IMR-90 (cell line): ENCODE results near the gene ENDOD1. TPM values are rescaled to one million over a fixed set of nuclear protein-coding genes. Genes with fewer than 3 reads are reported as not detected.

ENCODE experiments used
- ATAC-seq: fragments of 200-7000 bp; cut with Tn5 transposase; 2 replicates; pipeline ENCODE4 v1.9.1; 2020; ENCODE audit warnings: low read depth, mild to moderate bottlenecking, moderate library complexity
- BruUV-seq: library from RNA; stranded (reverse); fragments of 400-500 nt; replicated peaks from 2 replicates; lab custom pipeline; 2021; lab: Mats Ljungman, UMichigan
- CTCF ChIA-PET: fragments of 300-600 bp; formaldehyde crosslinking; extraction: SDS; loops from one replicate; lab custom pipeline; 2021; ENCODE audit warnings: antibody characterized with exemption; lab: Yijun Ruan, JAX
- POLR2A ChIA-PET: fragments of 300-600 bp; sonication (Branson Sonifier 250); formaldehyde crosslinking; loops from one replicate; lab custom pipeline; 2022; ENCODE audit warnings: antibody characterized with exemption; ENCODE audit not compliant: unreplicated experiment; lab: Charles Lee
- DNase-seq: peaks from one replicate; pipeline ENCODE4 v3.0.0; 2013
- H2AFZ ChIP-seq: replicated peaks from 2 replicates; pipeline ENCODE3; 2013; ENCODE audit warnings: low read length, mild to moderate bottlenecking; ENCODE audit not compliant: poor library complexity
- H2AK5ac ChIP-seq: 2 replicates; pipeline ENCODE4 v1.6.1; 2013; ENCODE audit warnings: low read depth, low read length, inconsistent platforms
- H2AK9ac ChIP-seq: replicated peaks from 2 replicates; pipeline ENCODE3; 2013; ENCODE audit warnings: mild to moderate bottlenecking, low read depth, low read length, moderate library complexity; ENCODE audit not compliant: poor library complexity
- H2BK120ac ChIP-seq: 2 replicates; pipeline ENCODE4 v1.6.1; 2013; ENCODE audit warnings: low read depth, low read length, inconsistent platforms
- H2BK15ac ChIP-seq: 3 replicates; pipeline ENCODE4 v1.6.1; 2013; ENCODE audit warnings: low read depth, low read length, inconsistent platforms
- H2BK20ac ChIP-seq: 2 replicates; pipeline ENCODE4 v1.6.1; 2013; ENCODE audit warnings: low read depth, mild to moderate bottlenecking, inconsistent platforms, low read length, moderate library complexity
- H2BK5ac ChIP-seq: 2 replicates; pipeline ENCODE4 v1.6.1; 2013; ENCODE audit warnings: mild to moderate bottlenecking, low read depth, low read length, inconsistent platforms; ENCODE audit not compliant: poor library complexity, severe bottlenecking
- H3K14ac ChIP-seq: replicated peaks from 2 replicates; pipeline ENCODE4 v1.6.1; 2013; ENCODE audit warnings: low read depth, low read length, inconsistent platforms
- H3K18ac ChIP-seq: 2 replicates; pipeline ENCODE4 v1.6.1; 2013; ENCODE audit warnings: low read depth, low read length, control low read depth
- H3K23ac ChIP-seq: 2 replicates; pipeline ENCODE4 v1.6.1; 2013; ENCODE audit warnings: low read depth, low read length, inconsistent platforms
- H3K27ac ChIP-seq: 2 replicates; pipeline ENCODE4 v1.5.1; 2013; ENCODE audit warnings: mild to moderate bottlenecking, control low read depth, low read length; ENCODE audit not compliant: insufficient read depth
- H3K27me3 ChIP-seq: 2 replicates; pipeline ENCODE4 v1.6.1; 2013; ENCODE audit warnings: low read length; ENCODE audit not compliant: control insufficient read depth, insufficient read depth
- H3K36me3 ChIP-seq: 2 replicates; pipeline ENCODE4 v1.6.1; 2013; ENCODE audit warnings: low read length, mixed read lengths; ENCODE audit not compliant: control insufficient read depth, insufficient read depth
- H3K4ac ChIP-seq: 2 replicates; pipeline ENCODE4 v1.6.1; 2013; ENCODE audit warnings: low read depth, low read length, inconsistent platforms
- H3K4me1 ChIP-seq: 2 replicates; pipeline ENCODE4 v1.6.1; 2013; ENCODE audit warnings: low read length, mixed read lengths; ENCODE audit not compliant: control insufficient read depth, insufficient read depth
- H3K4me2 ChIP-seq: 2 replicates; pipeline ENCODE4 v1.6.1; 2013; ENCODE audit warnings: low read depth, mild to moderate bottlenecking, control low read depth, low read length, moderate library complexity
- H3K4me3 ChIP-seq: 2 replicates; pipeline ENCODE4 v1.5.1; 2013; ENCODE audit warnings: low read depth, mild to moderate bottlenecking, control low read depth, low read length, moderate library complexity; ENCODE audit not compliant: insufficient read depth
- H3K56ac ChIP-seq: 2 replicates; pipeline ENCODE4 v1.6.1; 2013; ENCODE audit warnings: low read length, inconsistent platforms; ENCODE audit not compliant: insufficient read depth; ENCODE audit errors: extremely low read depth
- H3K79me1 ChIP-seq, 2 experiments: 2 replicates each; pipeline ENCODE4 v1.6.1; 2013; ENCODE audit warnings: low read length in 2 of 2, inconsistent platforms in 1 of 2, low read depth in 1 of 2
- H3K9ac ChIP-seq: 2 replicates; pipeline ENCODE4 v1.6.1; 2013; ENCODE audit warnings: low read depth, low read length, control low read depth
- H3K9me1 ChIP-seq: 2 replicates; pipeline ENCODE4 v1.6.1; 2013; ENCODE audit warnings: low read length, inconsistent platforms; ENCODE audit not compliant: insufficient read depth
- H3K9me3 ChIP-seq: 2 replicates; pipeline ENCODE4 v1.6.1; 2013; ENCODE audit warnings: low read length; ENCODE audit not compliant: control insufficient read depth, insufficient read depth
- H4K20me1 ChIP-seq: 2 replicates; pipeline ENCODE4 v1.6.1; 2013; ENCODE audit warnings: low read length, inconsistent platforms; ENCODE audit not compliant: insufficient read depth
- H4K5ac ChIP-seq: 2 replicates; pipeline ENCODE4 v1.6.1; 2013; ENCODE audit warnings: mild to moderate bottlenecking, low read depth, low read length, control low read depth
- H4K8ac ChIP-seq, 2 experiments: 2 replicates each; pipeline ENCODE4 v1.6.1; 2013; ENCODE audit warnings: low read depth in 2 of 2, low read length in 2 of 2, control low read depth in 1 of 2, inconsistent platforms in 1 of 2
- H4K91ac ChIP-seq: 2 replicates; pipeline ENCODE4 v1.6.1; 2013; ENCODE audit warnings: low read depth, low read length, inconsistent platforms; ENCODE audit not compliant: insufficient read depth
- BHLHE40 ChIP-seq: fragments of 150-350 bp; IDR thresholded peaks from 2 replicates; pipeline ENCODE4 v1.6.1; 2016; ENCODE audit warnings: mild to moderate bottlenecking, low read depth, low read length
- CEBPB ChIP-seq: IDR thresholded peaks from 2 replicates; pipeline ENCODE4 v1.6.1; 2012; ENCODE audit warnings: low read depth, low read length, improper control_type of control experiment
- CHD1 ChIP-seq: IDR thresholded peaks from 2 replicates; pipeline ENCODE4 v1.6.1; 2012; ENCODE audit warnings: low read depth, low read length, improper control_type of control experiment
- FOS ChIP-seq: fragments of 150-350 bp; IDR thresholded peaks from 2 replicates; pipeline ENCODE4 v1.6.1; 2016; ENCODE audit warnings: low read depth, low read length
- MXI1 ChIP-seq: IDR thresholded peaks from 2 replicates; pipeline ENCODE4 v1.6.1; 2012; ENCODE audit warnings: low read depth, mild to moderate bottlenecking, low read length, moderate library complexity, borderline replicate concordance
- POLR2A ChIP-seq: IDR thresholded peaks from 2 replicates; pipeline ENCODE4 v1.6.1; 2012; ENCODE audit warnings: mild to moderate bottlenecking, low read depth, low read length
- RAD21 ChIP-seq: IDR thresholded peaks from 2 replicates; pipeline ENCODE4 v1.6.1; 2012; ENCODE audit warnings: low read length, improper control_type of control experiment
- SMC3 ChIP-seq: fragments of 150-350 bp; IDR thresholded peaks from 2 replicates; pipeline ENCODE4 v1.6.1; 2016; ENCODE audit warnings: low read depth, mild to moderate bottlenecking, antibody characterized with exemption, low read length, moderate library complexity
- dilution Hi-C: fragments of 300-500 bp; cut with HindIII; formaldehyde crosslinking; loops from one replicate; pipeline ENCODE4 v1.14.3; 2018; ENCODE audit warnings: low sequenced_read_pairs; ENCODE audit not compliant: unreplicated experiment
- in situ Hi-C: fragments of 300-500 bp; cut with MboI; formaldehyde crosslinking; loops from 3 replicates; pipeline ENCODE4 v1.14.3; 2019; ENCODE audit warnings: low sequenced_read_pairs, inconsistent platforms, mixed read lengths
- intact Hi-C: fragments of 100-400 bp; cut with micrococcal nuclease; formaldehyde crosslinking; loops from 2 replicates; pipeline ENCODE4 v1.10.0; 2022
- polyA plus RNA-seq, 3 experiments: library from polyadenylated mRNA; depleted of rRNA; stranded (reverse); fragments of >200 nt; gene quantifications; 2 replicates each; pipeline ENCODE4 v1.2.3, GENCODE V29; 2012; ENCODE audit warnings: low replicate concordance in 1 of 3
- total RNA-seq: library from RNA; depleted of rRNA; stranded (reverse); fragments of >200 nt; gene quantifications from 2 replicates; pipeline ENCODE4 v1.2.3, GENCODE V29; 2012
- TF ChIP-seq, protein P1 (sequence below): conservative IDR thresholded peaks from 2 replicates; pipeline ENCODE4 v1.5.1; 2012; ENCODE audit warnings: mild to moderate bottlenecking, low read depth, low read length, improper control_type of control experiment
- TF ChIP-seq, protein P2 (sequence below): fragments of 150-350 bp; IDR thresholded peaks from 2 replicates; pipeline ENCODE4 v1.6.1; 2016; ENCODE audit warnings: low read depth, mild to moderate bottlenecking, low read length, moderate library complexity, borderline replicate concordance
- TF ChIP-seq, protein P3 (sequence below): fragments of 150-350 bp; IDR thresholded peaks from 2 replicates; pipeline ENCODE4 v1.6.1; 2017; ENCODE audit warnings: mild to moderate bottlenecking, antibody characterized with exemption, low read length, low read depth

ENDOD1 gene
- total and polyA plus RNA-seq, 2 of the 4 experiments (the other 2 are of a cell fraction), result 7.0 to 17.6 TPM

DNA sequence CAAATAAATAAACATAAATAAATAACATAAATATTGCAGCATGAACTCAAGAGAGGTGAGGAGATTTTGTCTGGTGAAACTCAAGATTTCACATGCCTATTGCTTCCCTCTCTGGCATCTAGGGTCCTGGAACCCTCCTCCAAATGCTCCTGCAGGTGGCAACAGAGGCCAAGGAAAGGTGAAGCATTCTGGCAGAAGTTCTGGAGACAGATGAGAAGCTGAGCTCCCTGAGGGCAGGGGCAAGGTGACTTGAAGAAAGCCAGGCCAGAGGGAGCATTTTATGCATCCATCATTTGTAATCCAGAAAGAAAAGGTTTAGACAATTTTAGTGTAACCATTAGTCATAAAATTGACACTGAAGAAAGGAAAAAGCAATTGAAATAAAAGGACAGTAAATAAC is 64.9 kb downstream of the ENDOD1 start:
- POLR2A ChIA-PET, result no interaction called here
- Histone ChIP-seq H3K36me3 (no peaks in the 10 kb centered on the region), H4K5ac (no peak overlapping the region), H4K8ac (no peak overlapping the region), H3K9me1 (no peaks in the 10 kb centered on the region), H2AK9ac (no peak overlapping the region), H3K4me2 (no peak overlapping the region), H2BK15ac (no peak overlapping the region), H3K4me3 (no peak overlapping the region), H2BK5ac (no peak overlapping the region), H3K9ac (no peak overlapping the region), H3K23ac (no peak overlapping the region), H2AFZ (no peak overlapping the region), H4K91ac (no peak overlapping the region), H3K4me1 (no peaks in the 10 kb centered on the region), H4K20me1 (no peaks in the 10 kb centered on the region), H3K4ac (no peak overlapping the region), H3K14ac (no peak overlapping the region), H2BK20ac (no peak overlapping the region), H3K27me3 (peaks cover 2% of the 10 kb centered on the region; the same call in 1 of the 2 replicates), H3K56ac (no peak overlapping the region), H3K27ac (no peak overlapping the region), H2AK5ac (no peak overlapping the region), H3K79me1 (no peaks in the 10 kb centered on the region), H3K9me3 (no peaks in the 10 kb centered on the region), H3K18ac (no peak overlapping the region), H2BK120ac (no peak overlapping the region)
- no TSS peak for BruUV-seq
- TF ChIP-seq CEBPB, result no peak
- TF ChIP-seq, protein P1, sequence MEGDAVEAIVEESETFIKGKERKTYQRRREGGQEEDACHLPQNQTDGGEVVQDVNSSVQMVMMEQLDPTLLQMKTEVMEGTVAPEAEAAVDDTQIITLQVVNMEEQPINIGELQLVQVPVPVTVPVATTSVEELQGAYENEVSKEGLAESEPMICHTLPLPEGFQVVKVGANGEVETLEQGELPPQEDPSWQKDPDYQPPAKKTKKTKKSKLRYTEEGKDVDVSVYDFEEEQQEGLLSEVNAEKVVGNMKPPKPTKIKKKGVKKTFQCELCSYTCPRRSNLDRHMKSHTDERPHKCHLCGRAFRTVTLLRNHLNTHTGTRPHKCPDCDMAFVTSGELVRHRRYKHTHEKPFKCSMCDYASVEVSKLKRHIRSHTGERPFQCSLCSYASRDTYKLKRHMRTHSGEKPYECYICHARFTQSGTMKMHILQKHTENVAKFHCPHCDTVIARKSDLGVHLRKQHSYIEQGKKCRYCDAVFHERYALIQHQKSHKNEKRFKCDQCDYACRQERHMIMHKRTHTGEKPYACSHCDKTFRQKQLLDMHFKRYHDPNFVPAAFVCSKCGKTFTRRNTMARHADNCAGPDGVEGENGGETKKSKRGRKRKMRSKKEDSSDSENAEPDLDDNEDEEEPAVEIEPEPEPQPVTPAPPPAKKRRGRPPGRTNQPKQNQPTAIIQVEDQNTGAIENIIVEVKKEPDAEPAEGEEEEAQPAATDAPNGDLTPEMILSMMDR, result peak; percentile 51
- TF ChIP-seq, protein P2, sequence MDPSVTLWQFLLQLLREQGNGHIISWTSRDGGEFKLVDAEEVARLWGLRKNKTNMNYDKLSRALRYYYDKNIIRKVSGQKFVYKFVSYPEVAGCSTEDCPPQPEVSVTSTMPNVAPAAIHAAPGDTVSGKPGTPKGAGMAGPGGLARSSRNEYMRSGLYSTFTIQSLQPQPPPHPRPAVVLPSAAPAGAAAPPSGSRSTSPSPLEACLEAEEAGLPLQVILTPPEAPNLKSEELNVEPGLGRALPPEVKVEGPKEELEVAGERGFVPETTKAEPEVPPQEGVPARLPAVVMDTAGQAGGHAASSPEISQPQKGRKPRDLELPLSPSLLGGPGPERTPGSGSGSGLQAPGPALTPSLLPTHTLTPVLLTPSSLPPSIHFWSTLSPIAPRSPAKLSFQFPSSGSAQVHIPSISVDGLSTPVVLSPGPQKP, result no peak
- TF ChIP-seq MXI1, result no peak
- TF ChIP-seq FOS, result no peak
- peak; percentile 48 for TF ChIP-seq SMC3
- TF ChIP-seq, protein P3, sequence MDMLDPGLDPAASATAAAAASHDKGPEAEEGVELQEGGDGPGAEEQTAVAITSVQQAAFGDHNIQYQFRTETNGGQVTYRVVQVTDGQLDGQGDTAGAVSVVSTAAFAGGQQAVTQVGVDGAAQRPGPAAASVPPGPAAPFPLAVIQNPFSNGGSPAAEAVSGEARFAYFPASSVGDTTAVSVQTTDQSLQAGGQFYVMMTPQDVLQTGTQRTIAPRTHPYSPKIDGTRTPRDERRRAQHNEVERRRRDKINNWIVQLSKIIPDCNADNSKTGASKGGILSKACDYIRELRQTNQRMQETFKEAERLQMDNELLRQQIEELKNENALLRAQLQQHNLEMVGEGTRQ, result no peak
- peak; percentile 61 for TF ChIP-seq RAD21
- TF ChIP-seq POLR2A, result no peak
- TF ChIP-seq CHD1, result no peak
- TF ChIP-seq BHLHE40, result no peak
- in situ Hi-C loops (loop anchor here (5.0 kb wide), 1 partner anchor 608 kb away; no protein-coding TSS in a partner anchor), intact Hi-C loops (loop anchor here (2.0 to 10.0 kb wide), 3 partner anchors 440 to 1272 kb away; no protein-coding TSS in a partner anchor), dilution Hi-C loops (no loop called here)
- DNase-seq, result peak; percentile 19
- CTCF ChIA-PET, result interaction anchor here (0.6 to 5.0 kb wide), 4 partner anchors 73 to 619 kb away, joined by 3 to 45 read pairs (median 4); no protein-coding TSS in a partner anchor
- ATAC-seq, result no peak
